ENCODE measurements around the gene OSBPL6. TPM values are rescaled to one million over a fixed set of nuclear protein-coding genes. Genes with fewer than 3 reads are reported as not detected.

Gene OSBPL6
- total RNA-seq, 4 donors from 2014 or later: 1.8 to 3.3 (median 2.3) TPM

- H3K27me3 ChIP-seq: no peaks in the 10 kb centered on the region
- H3K4me3 ChIP-seq: no peak overlapping the region
- TF ChIP-seq POLR2AphosphoS5 (IDR thresholded peaks at IDR 0.05) (no peak), POLR2A (IDR thresholded peaks at IDR 0.05; ENCODE audit: low read depth) (no peak), CTCF (IDR thresholded peaks at IDR 0.05) (no peak), EP300 (IDR thresholded peaks at IDR 0.05) (no peak)
- no peaks in the 10 kb centered on the region for H3K36me3 ChIP-seq
- H3K4me1 ChIP-seq: peaks cover 0 to 3% (median 0%) of the 10 kb centered on the region in 4 donors
- no peak for DNase-seq (ENCODE audit: extremely low spot score)
- intact Hi-C loops (cut with DNase I): no loop called here
- no peak overlapping the region for H3K27ac ChIP-seq (replicated peaks in 1 of 4)
- WGBS: 95% methylated on average over 1 of the region's 1 CpG
- no peaks in the 10 kb centered on the region for H3K9me3 ChIP-seq
These were observed 38.8 kb upstream of the OSBPL6 start for GRCh38 chr2:178155524-178155923.

- WGBS: 93% methylated on average over 5 of the region's 5 CpGs
These were observed 36.7 kb upstream of the OSBPL6 start for GRCh38 chr2:178157574-178157973.

GRCh38 chr2:178159966-178160365, 34.3 kb upstream of the OSBPL6 start:
- Histone ChIP-seq H3K36me3 (no peaks in the 10 kb centered on the region), H3K27ac (replicated peaks in 1 of 4) (no peak overlapping the region), H3K9me3 (no peaks in the 10 kb centered on the region), H3K4me1 (no peaks in the 10 kb centered on the region), H3K4me3 (no peak overlapping the region), H3K27me3 (no peaks in the 10 kb centered on the region)
- WGBS: 89% methylated on average over 1 of the region's 1 CpG
- DNase-seq (ENCODE audit: extremely low spot score): no peak
- intact Hi-C loops (cut with DNase I): no loop called here
- TF ChIP-seq POLR2A (IDR thresholded peaks at IDR 0.05; ENCODE audit: low read depth): no peak
- no peak for TF ChIP-seq EP300 (IDR thresholded peaks at IDR 0.05)
- no peak for TF ChIP-seq POLR2AphosphoS5 (IDR thresholded peaks at IDR 0.05)

More at GRCh38 chr2:178157574-178157973, 36.7 kb upstream of the OSBPL6 start:
- intact Hi-C loops (cut with DNase I): no loop called here
- Histone ChIP-seq H3K27ac (replicated peaks in 1 of 4) (no peak overlapping the region), H3K9me3 (no peaks in the 10 kb centered on the region), H3K27me3 (no peaks in the 10 kb centered on the region), H3K4me3 (no peak overlapping the region), H3K4me1 (no peaks in the 10 kb centered on the region), H3K36me3 (no peaks in the 10 kb centered on the region)
- no peak for DNase-seq (ENCODE audit: extremely low spot score)
- TF ChIP-seq POLR2A (IDR thresholded peaks at IDR 0.05; ENCODE audit: low read depth) (no peak), EP300 (IDR thresholded peaks at IDR 0.05) (no peak)

GRCh38 chr2:178160601-178161000, 33.7 kb upstream of the OSBPL6 start:
- TF ChIP-seq CTCF (IDR thresholded peaks at IDR 0.05) (no peak), POLR2A (IDR thresholded peaks at IDR 0.05; ENCODE audit: low read depth) (no peak), EP300 (IDR thresholded peaks at IDR 0.05) (no peak)
- H3K4me1 ChIP-seq: no peaks in the 10 kb centered on the region
- H3K27ac ChIP-seq (replicated peaks in 1 of 4): no peak overlapping the region
- 94% methylated on average over 1 of the region's 1 CpG for WGBS
- H3K4me3 ChIP-seq: no peak overlapping the region
- intact Hi-C loops (cut with DNase I): no loop called here
- DNase-seq (ENCODE audit: extremely low spot score): no peak
- H3K9me3 ChIP-seq: no peaks in the 10 kb centered on the region
- H3K36me3 ChIP-seq: no peaks in the 10 kb centered on the region
- H3K27me3 ChIP-seq: no peaks in the 10 kb centered on the region

DNA sequence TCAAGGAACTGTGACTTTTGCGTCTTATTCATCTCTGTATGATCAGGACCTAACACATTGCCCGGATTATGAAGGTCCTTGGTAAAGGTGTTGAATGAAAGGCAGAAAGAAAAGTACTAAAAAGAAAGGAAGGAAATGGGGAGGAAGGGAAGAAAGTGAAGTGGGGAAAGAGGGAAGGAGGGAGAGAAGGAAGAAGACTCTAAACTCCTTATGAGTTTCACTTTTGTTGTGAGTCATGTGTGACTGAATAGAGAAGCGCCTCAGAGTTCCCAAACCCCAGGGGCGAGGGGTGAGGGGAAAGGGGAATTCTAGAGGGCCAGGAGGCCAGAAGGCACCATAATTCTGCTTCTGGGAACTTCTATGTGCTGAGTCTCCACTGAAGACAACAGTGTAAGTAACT, 30.9 kb upstream of the OSBPL6 start:
- WGBS: 67% methylated on average over 4 of the region's 4 CpGs
- no peak for TF ChIP-seq POLR2AphosphoS5 (IDR thresholded peaks at IDR 0.05)
- no peak for TF ChIP-seq EP300 (IDR thresholded peaks at IDR 0.05)
- TF ChIP-seq POLR2A (IDR thresholded peaks at IDR 0.05; ENCODE audit: low read depth): no peak
- no peak for TF ChIP-seq CTCF (IDR thresholded peaks at IDR 0.05)
- no peak for DNase-seq (ENCODE audit: extremely low spot score)
- H3K27me3 ChIP-seq: no peaks in the 10 kb centered on the region
- H3K4me1 ChIP-seq: no peaks in the 10 kb centered on the region
- no peak overlapping the region for H3K27ac ChIP-seq (replicated peaks in 1 of 4)
- intact Hi-C loops (cut with DNase I): no loop called here
- no peaks in the 10 kb centered on the region for H3K9me3 ChIP-seq
- H3K4me3 ChIP-seq: no peak overlapping the region
- no peaks in the 10 kb centered on the region for H3K36me3 ChIP-seq

GRCh38 chr2:178163911-178164310, 30.4 kb upstream of the OSBPL6 start:
- H3K9me3 ChIP-seq: no peaks in the 10 kb centered on the region
- H3K27ac ChIP-seq (replicated peaks in 1 of 4): no peak overlapping the region
- intact Hi-C loops (cut with DNase I): no loop called here
- no peak overlapping the region for H3K4me3 ChIP-seq
- H3K36me3 ChIP-seq: no peaks in the 10 kb centered on the region
- TF ChIP-seq CTCF (IDR thresholded peaks at IDR 0.05) (no peak), EP300 (IDR thresholded peaks at IDR 0.05) (no peak), POLR2A (IDR thresholded peaks at IDR 0.05; ENCODE audit: low read depth) (no peak), POLR2AphosphoS5 (IDR thresholded peaks at IDR 0.05) (no peak)
- H3K27me3 ChIP-seq: no peaks in the 10 kb centered on the region
- no peaks in the 10 kb centered on the region for H3K4me1 ChIP-seq
- DNase-seq (ENCODE audit: extremely low spot score): no peak
- 0% methylated on average over 1 of the region's 1 CpG for WGBS
